ENCODE results near the gene PTPN5.

The PTPN5 gene

DNA sequence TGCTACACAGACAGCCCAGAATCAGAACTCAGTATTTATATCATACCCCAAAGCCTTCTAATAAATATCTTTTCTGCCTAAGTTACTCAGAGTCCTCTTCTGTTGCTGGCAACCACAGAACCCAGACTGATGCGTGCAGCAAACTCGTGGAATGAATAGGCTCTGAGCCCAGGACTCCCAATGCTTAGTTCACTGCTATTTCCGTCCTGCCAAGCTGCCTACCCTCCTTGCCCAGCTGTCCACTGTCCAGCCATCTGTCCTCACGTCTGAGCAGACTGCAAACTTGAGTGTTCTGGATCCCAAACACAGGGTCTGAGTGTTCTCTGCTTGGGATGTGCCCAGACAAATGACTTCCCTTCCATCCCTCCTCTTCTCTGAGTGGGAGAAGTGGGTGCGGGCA lies 19.4 kb downstream of the PTPN5 start:
- no peak for DNase-seq

DNA sequence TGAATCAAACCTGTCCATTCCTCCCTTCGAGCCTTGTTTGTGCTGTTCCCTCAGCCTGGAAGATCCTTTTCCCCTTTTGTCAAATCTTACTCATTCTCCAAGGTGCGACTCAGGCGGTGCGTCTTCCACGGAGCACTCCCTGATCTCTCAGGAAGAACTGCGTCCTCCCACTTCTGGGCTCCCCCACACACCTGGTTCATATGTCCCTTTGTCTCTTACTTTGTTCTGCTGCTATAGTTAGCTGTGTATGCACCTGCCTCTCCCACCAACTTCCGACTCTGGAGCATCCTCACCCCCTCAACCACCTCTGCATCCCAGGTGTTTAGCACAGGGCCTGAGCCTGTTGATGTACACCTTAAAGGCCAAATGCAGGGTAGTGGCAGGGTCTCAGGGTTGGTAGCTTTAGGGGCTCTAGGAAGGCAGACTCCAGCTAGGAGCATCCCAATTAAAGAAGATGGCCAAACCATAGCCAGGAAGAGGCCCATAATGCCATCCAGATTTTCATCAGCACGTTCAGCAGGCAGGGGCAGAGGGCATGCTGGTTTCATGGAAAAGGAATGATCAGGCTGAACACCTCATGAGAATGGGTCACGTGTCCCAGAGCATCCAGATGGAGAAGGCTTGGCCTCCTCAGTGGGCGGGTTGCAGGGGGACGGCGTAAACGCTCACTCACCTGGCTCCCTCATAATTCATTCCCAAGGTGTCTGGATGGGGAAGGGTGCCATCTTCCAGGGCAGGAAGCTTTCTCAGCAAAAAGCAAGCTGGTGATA lies 20.1 kb downstream of the PTPN5 start:
- peak; percentile 10 for DNase-seq

DNA sequence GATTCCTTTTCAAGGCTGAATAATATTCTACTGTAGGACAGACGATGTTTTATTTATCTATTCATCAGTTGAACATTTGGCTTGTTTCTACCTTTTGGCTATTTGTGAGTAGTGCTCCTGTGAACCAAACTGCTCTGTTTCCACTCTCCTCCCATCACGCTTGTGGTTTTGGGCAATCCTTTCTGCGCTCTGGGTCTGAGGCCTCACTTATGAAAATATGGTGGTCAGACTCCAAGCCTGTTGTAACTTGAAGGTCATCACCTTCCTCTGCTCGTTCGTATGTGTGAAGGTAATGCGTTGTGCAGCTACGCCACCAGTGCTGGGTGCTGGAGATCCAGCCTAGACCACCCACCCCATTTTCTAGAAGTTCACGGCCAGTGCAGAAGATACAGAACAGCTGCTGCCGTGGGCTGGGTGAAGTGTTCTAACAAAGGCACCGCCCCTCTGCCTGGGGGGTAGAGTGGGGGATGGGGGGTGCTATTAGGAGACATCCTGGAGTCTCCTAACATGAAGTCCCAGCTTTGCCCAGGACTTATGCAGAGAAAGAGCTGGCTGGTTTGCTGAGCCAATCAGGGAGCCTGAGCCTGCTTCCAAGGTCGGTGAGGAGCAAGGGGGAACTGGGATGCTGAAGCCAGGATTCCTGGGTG lies 21.0 kb downstream of the PTPN5 start:
- peak; percentile 17 for DNase-seq

DNA sequence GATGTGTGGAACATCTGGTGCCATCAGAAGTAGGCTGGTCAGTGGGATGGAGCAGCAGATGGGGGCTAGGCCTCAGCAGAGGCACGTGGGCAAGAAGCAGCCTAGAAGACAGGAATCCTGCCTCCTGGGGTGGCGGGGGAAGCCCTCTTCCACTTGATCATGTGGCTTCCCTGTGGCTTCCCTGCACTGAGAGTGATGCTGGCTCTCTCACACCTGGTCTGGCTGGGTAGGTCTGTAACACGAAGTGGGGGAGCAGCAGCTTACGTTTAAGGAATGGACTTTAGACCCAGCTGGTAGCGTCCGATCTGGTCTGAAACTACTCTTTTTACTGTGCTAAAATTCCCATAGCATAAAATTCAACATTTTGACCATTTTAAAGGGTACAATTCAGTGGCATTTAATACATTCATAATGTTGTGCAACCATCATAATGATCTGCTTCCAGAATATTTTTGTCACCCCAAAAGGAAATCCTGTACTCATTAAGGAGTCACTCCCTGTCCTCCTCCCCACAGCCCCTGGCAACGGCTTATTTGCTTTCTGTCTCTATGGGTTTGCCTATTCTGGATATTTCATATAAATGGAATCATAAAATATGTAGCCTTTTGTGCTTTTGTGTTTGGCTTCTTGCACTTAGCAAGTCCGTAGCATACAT lies 21.7 kb downstream of the PTPN5 start:
- DNase-seq = peak; percentile 96

DNA sequence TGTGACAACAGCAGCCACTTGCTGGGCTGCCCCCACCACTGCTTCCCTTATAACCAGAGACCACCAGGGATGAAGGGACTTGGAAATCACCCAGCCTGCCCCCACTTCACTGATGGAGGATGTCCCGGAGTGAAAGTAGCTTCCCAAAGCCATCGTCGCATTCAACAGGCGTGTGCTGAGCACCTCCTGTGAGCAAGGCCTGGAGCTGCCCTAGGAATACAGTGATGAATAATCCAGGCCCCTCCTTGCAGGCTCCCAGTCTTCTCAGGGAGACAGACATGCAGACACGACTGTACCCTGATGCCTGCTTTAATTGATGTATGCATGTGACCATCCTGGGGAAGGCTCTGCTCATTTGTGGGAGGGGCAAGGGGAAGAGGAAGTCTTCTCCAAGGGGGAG lies 22.6 kb downstream of the PTPN5 start:
- DNase-seq = peak; percentile 61

DNA sequence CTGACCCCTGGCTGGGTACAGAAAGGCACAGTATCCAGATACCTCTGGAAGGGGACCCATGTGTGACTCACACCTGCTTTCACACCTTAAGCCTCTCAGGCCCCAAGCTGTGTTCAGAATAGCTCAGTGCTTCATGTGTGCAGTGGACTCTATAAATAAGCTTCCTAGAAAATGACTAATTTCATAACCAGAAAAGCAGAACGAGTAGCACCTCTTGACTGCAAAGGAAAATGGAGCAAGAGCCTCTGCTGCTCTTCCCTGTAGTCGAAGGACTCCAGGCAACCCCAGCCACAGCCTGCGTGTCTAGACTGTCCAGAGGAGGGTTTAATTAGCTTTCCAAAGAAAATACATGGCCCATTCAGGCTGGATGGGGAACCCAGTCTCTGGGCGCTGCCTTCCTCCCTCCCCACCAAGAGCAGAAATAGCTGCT lies 23.1 kb downstream of the PTPN5 start:
- DNase-seq = peak; percentile 94

DNA sequence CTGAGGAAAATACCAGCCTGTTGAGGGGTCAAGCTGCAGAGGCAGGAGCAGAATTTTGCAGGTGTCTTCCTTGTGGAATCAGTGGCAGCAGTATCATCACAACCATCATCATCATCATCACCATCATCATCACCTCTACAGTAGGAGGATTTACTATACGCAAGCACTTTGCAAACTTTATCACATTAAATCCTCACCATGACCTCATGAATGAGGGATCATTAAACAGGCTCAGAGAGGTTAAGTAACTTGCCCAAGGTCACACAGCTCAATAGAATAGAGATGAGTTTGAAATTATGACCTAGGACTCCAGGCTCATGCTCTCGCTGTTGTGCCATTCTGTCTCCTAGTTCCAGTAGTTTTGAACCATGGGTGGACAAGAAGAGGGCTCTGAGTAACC lies 25.6 kb downstream of the PTPN5 start:
- no peak for DNase-seq

DNA sequence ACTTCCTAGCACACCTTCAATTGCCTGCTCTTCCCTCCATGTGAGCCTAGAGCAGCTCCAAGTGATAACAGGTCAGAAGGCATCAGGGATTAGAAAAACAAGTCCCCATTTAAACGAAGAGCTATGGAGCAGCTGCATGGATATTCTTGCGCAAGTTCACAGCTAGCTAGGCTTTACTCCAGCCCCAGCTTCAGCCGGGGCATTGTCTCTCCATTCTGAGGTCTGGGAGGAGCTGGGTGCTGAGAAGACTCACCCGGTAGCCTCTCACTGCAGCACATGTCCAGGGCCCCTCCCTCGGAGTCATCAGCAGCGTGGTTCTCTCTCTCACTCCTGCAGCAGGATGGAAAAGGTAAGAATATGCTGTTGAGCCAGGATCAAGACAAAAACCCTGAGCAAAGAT lies 26.0 kb downstream of the PTPN5 start:
- peak; percentile 17 for DNase-seq

DNA sequence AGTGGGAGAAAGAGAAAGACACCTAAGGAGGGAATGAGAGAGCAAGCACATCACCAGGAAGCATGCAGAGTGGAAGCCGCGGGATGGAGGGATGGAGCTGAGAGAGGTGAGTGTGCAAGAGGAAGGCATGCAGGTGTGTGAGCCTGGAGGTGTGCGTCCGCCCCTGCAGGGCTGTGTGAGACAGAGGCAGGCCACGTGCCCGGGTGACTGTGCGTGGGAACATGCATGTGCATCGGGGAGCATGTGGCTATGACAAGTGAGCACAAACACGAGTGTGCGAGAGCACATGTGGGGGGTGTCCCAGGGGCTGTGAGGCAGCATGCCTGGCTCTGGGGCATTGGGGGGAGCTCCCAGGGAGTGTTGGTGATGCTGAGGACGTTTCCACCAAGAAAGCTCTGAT lies 29.9 kb downstream of the PTPN5 start:
- no peak for DNase-seq

DNA sequence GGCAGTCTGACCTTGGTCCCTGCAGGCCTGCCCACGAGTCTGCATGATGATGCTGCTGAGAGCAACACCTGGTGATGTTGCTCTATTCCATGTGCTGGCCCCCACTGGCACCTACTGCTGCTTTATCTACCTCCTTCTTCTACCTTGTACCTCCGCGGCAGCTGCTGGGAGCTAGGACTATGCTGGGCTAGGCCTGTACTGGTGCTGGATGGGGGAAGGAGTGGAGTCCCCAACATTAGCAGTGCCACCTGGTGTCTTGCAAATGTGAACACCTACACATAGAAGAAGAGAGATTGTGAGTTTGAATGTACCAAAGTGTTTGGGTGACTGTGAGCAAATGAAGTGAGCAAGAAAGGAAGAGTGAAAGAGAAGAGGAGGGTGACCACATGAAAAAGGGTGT lies 30.5 kb downstream of the PTPN5 start:
- DNase-seq = no peak

DNA sequence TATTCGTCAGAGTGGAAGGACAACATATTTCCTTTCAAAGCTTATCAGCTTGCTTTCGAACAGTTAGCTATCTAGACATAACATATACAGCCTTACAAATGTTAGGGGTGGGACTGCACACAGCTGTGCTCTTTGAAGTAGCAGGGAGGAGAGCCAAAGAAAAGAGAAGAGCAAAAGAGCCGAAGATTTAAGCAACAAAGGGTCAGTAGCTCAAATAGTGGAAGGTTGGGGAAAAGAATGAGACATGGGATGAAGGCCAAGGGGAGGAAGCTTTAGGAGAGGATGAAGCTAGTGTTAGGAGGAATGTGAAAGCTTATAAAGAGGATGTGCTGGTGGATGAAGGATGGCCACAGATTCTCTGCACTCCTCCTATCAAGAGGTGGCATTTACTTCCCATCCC lies 33.8 kb downstream of the PTPN5 start:
- no peak for DNase-seq

DNA sequence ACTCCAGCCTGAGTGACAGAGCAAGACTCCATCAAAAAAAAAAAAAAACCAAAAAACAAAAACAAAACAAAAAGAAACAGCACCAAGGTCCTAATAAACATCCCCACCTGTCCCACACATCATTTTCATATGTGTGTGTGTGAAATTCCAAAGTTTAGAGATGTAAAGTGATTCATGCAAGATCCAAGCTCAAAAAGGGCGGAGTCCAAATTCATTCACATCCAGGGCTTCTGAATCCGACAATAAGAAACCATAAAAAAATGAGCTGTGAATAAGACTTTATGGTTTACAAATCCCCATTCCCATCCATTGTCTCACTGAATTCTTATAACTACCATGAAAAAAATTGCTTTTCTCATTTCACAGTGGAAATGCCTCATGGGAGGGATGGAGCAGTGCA lies 34.7 kb downstream of the PTPN5 start:
- DNase-seq = no peak

DNA sequence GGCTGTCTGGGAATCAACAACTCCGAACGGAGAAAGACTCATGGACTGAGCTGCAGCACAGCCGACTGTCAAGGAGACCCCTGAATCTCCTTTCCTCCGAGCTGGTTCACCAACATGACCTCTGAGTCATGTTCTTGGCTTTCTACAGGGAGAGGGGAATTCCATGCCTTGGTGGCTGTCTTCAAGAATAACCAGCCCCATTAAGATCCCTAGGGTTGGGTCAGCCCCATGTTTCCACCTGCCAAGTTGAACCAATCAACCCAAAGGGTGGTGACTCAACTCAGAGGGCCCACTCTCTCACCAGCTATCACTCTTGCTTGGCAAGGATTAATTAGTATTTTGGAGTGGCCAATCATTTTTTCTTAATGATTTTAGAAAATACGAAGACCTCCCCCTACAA lies 37.3 kb downstream of the PTPN5 start:
- no peak for DNase-seq

DNA sequence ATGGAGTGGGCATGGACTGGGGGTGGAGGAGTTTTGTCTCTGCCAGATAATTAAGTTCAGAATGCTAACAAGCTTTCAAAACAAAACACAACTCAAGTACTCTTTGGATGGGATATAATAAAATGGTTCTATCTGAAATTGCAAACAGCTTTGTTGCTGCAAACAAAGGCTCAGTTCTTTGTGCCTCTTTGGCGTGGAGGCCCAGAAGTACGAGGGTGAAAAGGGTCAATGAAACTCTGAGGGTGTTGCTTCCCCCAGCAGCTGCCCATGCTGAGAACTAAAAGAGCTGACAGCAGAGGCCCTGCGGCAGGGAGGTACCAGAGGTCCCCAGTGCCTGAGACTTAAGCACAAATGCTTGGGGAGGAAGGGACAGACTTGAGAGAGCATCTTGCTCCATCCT lies 39.1 kb downstream of the PTPN5 start:
- no peak for DNase-seq

DNA sequence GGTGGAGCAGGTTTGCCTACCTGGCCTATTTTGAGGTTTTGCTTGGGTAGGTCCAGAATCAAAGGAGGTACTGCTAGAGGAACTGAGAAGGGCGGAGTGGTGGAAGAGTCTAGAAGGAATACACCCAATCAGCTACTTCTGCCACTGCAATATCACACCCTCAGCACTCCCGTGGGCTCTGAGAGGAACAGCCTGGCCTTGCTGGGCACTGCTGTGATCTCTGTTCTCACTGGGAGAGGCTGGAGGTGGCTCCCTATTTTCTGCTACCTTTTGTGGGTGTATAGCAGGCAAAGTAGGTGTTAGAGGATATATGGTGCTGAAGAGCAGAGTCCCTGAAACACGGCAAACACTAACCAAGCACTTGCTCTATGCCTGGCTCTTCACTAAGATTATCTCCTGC lies 40.7 kb downstream of the PTPN5 start:
- DNase-seq = no peak

DNA sequence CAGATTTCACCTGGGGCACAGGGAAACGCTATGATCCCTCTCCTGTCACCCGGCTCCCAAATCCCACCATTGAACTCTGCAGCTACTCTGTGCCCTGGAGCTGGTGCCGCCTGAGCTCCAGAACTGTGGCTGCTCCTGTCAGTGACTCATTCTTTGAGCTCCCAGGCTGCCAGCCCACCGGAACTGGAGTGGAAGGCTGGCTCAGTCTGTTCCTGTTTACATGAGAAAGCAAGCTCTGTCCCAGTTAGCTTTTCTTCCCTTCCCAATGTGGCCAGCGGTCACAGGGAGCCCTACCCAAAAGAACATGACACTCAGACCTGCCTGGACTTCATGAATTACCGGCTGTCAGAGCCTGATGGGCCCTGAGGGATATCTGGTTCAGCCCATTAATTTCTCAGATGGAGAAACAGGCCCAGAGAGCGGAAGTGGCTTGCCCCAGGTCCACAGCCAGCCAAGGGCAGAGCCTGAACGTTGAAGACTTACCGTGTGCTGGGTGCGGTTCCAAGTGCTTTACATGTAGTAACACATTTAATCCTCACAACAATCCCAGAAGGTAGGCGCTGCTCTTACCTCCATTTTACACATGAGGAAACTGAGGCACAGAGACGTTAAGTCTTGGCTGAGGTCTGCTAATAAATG lies 41.8 kb downstream of the PTPN5 start:
- DNase-seq = peak; percentile 74

DNA sequence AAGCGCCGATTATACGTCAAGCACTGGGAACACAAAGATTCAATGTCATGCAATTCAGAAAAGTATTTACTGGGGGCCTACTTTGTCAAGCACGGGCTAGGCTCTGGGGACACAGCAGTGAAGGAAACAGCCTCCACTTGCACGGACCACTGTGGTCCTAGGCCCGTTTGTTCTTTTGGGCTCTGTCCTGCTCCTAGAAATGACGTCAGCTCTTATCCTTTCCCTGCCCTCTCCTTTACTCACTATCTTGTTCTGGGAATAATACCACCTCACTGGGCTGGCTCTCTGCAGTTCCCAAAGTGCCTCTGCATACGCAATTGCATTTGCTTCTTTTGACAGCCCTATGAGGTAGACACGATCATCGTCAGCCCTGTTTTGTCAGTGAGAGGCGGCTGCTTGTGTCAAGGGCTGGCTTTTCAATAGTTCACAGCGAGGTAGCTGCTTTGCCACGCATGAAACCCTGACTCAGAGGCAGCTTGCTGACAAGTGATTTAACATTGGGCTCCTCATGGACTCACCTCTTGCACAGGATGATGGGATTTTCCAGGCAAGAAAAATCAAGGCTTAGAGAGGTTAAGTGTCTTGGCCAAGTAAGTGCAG lies 42.7 kb downstream of the PTPN5 start:
- DNase-seq = no peak

DNA sequence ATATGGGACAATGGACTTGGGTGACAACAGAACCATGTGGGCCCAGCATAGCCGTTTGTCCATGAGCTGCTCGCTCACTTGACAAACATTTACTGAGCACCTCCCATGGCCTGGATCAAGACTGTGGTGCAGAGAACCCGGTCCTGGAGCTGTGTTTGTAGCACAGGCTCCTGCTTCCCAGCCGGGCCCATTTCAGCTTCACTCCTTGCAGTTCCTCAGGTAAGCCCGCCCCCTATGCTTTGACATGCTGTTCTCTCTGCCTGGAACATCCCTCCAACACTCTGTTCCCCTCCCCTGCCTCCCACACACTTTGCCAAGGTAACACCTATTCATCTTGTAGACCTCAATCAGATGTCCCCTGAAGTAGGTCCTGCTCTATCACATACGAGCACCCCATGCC lies 46.3 kb downstream of the PTPN5 start:
- no peak for DNase-seq

DNA sequence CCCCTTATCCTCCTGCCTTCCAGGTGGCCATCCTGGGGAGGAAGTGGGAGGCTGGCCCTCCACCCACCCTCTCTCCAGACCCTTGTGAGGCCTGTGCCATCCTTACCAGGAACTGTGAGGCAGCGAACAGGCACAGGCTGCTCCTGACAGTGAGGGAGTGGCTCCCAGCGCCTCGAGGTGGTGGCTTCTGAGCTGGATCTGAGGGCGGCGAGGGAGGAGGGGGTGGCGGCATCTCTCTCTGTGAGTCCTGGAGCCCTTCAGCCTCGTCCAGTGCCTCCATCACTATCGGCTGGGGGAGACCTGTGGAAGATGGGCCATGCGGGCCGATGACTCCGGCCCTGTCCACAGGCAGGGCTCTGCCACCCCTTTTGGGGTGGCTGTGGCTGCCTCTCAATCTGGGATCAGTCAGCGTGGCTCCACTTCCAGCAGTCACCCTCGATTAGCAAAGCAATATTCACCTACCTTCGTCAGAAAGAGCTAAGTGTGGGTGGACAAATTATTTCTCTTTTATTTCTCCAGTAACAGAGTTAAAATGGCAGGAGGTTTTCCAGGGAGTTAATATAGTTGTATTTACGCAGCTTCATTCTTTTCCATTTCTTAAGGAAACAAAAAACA lies 47.6 kb downstream of the PTPN5 start:
- no peak for DNase-seq

DNA sequence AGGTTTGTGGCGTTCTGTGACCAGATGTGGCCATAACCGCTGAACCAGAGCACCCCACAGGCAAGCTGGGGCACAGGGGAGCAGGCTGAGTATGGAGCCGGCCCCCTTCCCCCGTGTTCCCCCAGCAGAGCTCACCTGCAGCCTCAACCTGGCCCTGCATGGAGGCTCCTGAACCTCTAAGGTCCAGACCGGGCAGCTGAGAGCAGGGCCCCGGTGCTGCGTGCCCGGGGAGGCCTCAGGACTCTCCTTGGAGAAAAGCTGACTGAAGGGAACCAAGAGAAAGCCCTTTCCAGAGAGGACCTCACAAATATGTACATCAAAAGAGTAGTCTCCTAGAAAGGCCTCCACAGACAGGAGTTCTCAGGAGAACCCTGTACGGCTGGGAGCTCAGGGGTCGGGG lies 48.2 kb downstream of the PTPN5 start:
- DNase-seq = no peak

DNA sequence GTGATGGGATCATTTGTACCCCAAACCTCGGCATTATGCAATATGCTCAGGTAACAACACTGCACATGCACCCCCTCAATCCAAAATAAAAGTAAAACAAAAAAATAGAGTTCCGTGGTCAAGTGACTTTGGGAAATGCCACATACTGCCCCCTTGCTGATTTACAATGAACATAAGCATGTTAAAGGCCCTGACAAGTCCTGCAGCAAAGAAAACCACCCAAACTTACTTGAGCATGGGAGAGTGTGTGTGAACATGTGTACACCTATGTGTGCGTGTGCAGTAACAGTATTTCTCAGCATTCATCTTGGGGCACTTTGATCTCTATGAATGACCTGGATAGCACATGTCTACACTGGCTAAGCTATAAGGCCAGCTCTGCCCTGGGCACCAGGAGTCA lies 49.8 kb downstream of the PTPN5 start:
- DNase-seq = no peak

DNA sequence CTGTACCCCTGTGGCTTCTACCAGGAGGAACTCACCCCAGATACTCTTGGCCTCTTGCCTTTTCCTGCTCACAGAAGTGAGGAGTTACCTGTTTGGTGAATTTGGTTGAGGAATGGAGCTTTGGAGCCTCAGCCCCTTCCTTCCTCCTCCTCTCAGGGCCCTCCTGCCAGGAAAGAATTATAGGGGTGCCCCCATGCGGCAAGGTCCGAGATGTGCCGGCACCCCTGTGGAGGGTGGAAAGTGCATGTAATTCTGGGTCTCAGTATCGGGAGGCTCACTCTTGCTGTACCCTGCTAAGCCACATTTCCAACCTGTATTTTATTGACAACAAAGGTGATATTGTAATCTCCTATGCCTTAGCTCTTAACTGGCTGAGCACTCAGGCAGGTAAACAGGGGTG lies 51.9 kb downstream of the PTPN5 start:
- no peak for DNase-seq

DNA sequence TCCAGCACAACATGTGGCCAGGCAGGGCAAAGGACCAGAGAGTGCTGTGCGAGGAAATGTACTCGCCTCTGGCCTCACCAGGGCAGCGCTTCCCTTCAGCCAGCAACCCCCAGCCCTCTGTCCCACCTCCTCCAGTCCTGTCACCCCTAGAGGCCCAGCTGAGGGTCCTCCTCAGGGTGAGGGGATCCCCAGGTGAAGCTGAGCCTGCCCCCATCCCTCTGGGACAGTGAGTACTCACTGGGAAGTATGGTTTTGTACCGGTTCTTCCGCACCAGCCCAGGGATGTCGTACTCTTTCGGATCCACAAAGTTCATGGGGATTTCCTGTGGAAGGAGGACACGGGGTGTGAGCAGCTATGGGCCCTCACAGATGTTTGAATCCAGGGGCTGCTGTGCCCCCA lies 54.0 kb downstream of the PTPN5 start:
- DNase-seq = no peak

All from DMS53 (cell line).